ENCODE measurements around the gene IPCEF1. TPM values are rescaled to one million over a fixed set of nuclear protein-coding genes. Genes with fewer than 3 reads are reported as not detected.

Gene IPCEF1
- total RNA-seq, 1 experiment from 2014 or later = 0.57 TPM

GRCh38 chr6:154239392-154239791 lies 117.2 kb downstream of the IPCEF1 start:
- no peak overlapping the region for H3K27ac ChIP-seq
- H3F3A ChIP-seq (ENCODE audit: insufficient read depth, low read depth) = no peaks in the 10 kb centered on the region
- no peaks in the 10 kb centered on the region for H3K27me3 ChIP-seq (ENCODE audit: insufficient read depth, low read depth)
- CTCF ChIA-PET = no interaction called here
- no peaks in the 10 kb centered on the region for H4K20me1 ChIP-seq (ENCODE audit: insufficient read depth)
- H3K9me2 ChIP-seq (ENCODE audit: insufficient read depth) = no peaks in the 10 kb centered on the region
- no peak overlapping the region for H2AFZ ChIP-seq
- H3K4me3 ChIP-seq = no peak overlapping the region
- H3K9me3 ChIP-seq (ENCODE audit: insufficient read depth, low read depth) = no peaks in the 10 kb centered on the region
- no peak for TF ChIP-seq EZH2 (IDR thresholded peaks at IDR 0.05; ENCODE audit: low read depth)
- TF ChIP-seq CTCF (conservative IDR thresholded peaks at IDR 0.05) = no peak
- POLR2A ChIA-PET (ENCODE audit: unreplicated experiment) = no interaction called here
- DNase-seq = no peak
- no TSS peak for BruUV-seq (replicated peaks)
- intact Hi-C loops (cut with micrococcal nuclease; ENCODE audit: unreplicated experiment) = no loop called here
- no peaks in the 10 kb centered on the region for H3K36me3 ChIP-seq (ENCODE audit: low read depth)
- no peaks in the 10 kb centered on the region for H3K79me2 ChIP-seq (ENCODE audit: low read depth)
- H3K4me1 ChIP-seq (replicated peaks; ENCODE audit: insufficient read depth) = no peaks in the 10 kb centered on the region
- no peak overlapping the region for H3K4me2 ChIP-seq

GRCh38 chr6:154238831-154239230 lies 117.8 kb downstream of the IPCEF1 start:
- H3K79me2 ChIP-seq (ENCODE audit: low read depth) = no peaks in the 10 kb centered on the region
- H3K27me3 ChIP-seq (ENCODE audit: insufficient read depth, low read depth) = no peaks in the 10 kb centered on the region
- no peaks in the 10 kb centered on the region for H4K20me1 ChIP-seq (ENCODE audit: insufficient read depth)
- BruUV-seq (replicated peaks) = no TSS peak
- H3K36me3 ChIP-seq (ENCODE audit: low read depth) = no peaks in the 10 kb centered on the region
- H3K9me2 ChIP-seq (ENCODE audit: insufficient read depth) = no peaks in the 10 kb centered on the region
- H3F3A ChIP-seq (ENCODE audit: insufficient read depth, low read depth) = no peaks in the 10 kb centered on the region
- intact Hi-C loops (cut with micrococcal nuclease; ENCODE audit: unreplicated experiment) = no loop called here
- no peaks in the 10 kb centered on the region for H3K9me3 ChIP-seq (ENCODE audit: insufficient read depth, low read depth)
- no peaks in the 10 kb centered on the region for H3K4me1 ChIP-seq (replicated peaks; ENCODE audit: insufficient read depth)
- H3K4me3 ChIP-seq = no peak overlapping the region
- ChIA-PET CTCF (no interaction called here), POLR2A (ENCODE audit: unreplicated experiment) (interaction anchor here (0.5 kb wide), 1 partner anchor 106 kb away, joined by 3 read pairs; no protein-coding TSS in a partner anchor)
- no peak overlapping the region for H3K27ac ChIP-seq
- no peak for DNase-seq
- no peak overlapping the region for H2AFZ ChIP-seq
- no peak overlapping the region for H3K4me2 ChIP-seq
- no peak for TF ChIP-seq EZH2 (IDR thresholded peaks at IDR 0.05; ENCODE audit: low read depth)
- TF ChIP-seq CTCF (conservative IDR thresholded peaks at IDR 0.05) = no peak

GRCh38 chr6:154236646-154237301 lies 119.8 kb downstream of the IPCEF1 start:
- intact Hi-C loops (cut with micrococcal nuclease; ENCODE audit: unreplicated experiment) = no loop called here

More at GRCh38 chr6:154236646-154237301, 119.8 kb downstream of the IPCEF1 start:
- Histone ChIP-seq H2AFZ (no peak overlapping the region), H3F3A (ENCODE audit: insufficient read depth, low read depth) (no peaks in the 10 kb centered on the region), H3K4me2 (no peak overlapping the region), H4K20me1 (ENCODE audit: insufficient read depth) (no peaks in the 10 kb centered on the region), H3K79me2 (ENCODE audit: low read depth) (no peaks in the 10 kb centered on the region), H3K36me3 (ENCODE audit: low read depth) (no peaks in the 10 kb centered on the region), H3K9me3 (ENCODE audit: insufficient read depth, low read depth) (no peaks in the 10 kb centered on the region), H3K4me3 (no peak overlapping the region), H3K27me3 (ENCODE audit: insufficient read depth, low read depth) (no peaks in the 10 kb centered on the region), H3K9me2 (ENCODE audit: insufficient read depth) (no peaks in the 10 kb centered on the region), H3K4me1 (replicated peaks; ENCODE audit: insufficient read depth) (no peaks in the 10 kb centered on the region), H3K27ac (no peak overlapping the region)
- DNase-seq = no peak
- TF ChIP-seq CTCF (conservative IDR thresholded peaks at IDR 0.05) = no peak
- ChIA-PET CTCF (interaction anchor here (0.7 kb wide), 1 partner anchor 598 kb away, joined by 3 read pairs; no protein-coding TSS in a partner anchor), POLR2A (ENCODE audit: unreplicated experiment) (interaction anchor here (0.7 kb wide), 1 partner anchor 10 kb away, joined by 5 read pairs; no protein-coding TSS in a partner anchor)
- BruUV-seq (replicated peaks) = no TSS peak
